ENCODE data around the gene C9orf153.
A peak's percentile ranks its signal among the peaks of the same experiment; 100 is the strongest.

C9orf153 gene

DNA sequence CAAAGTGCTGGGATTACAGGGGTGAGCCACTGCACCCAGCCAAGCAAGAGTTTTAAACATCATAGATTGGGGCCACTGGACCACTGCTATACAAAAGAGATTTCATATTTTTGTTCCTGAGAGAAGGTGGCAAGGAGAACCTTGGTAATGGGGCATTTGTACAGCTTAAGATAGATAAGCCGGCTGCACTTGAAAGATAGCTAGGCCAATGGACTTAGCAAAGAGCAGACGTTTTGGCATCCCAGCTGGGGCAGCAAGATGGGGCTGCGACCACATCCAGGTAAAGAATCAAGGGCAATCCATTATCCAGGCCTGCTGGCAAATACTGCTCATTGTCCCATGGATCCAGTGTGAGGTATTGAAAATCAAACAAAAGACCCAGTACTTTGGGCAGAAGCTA is 26.8 kb upstream of the C9orf153 start:
- H3K27ac ChIP-seq (ENCODE audit: low read depth, low read length), result no peak overlapping the region
- H3K4me1 ChIP-seq (ENCODE audit: control insufficient read depth in 5 of 5, insufficient read depth in 5 of 5, low read length in 5 of 5), result peaks cover 0 to 13% (median 11%) of the 10 kb centered on the region in 5 donors
- no peak overlapping the region for H3K9ac ChIP-seq (ENCODE audit: low read length in 5 of 5)
- no peaks in the 10 kb centered on the region for H3K9me3 ChIP-seq (ENCODE audit: control insufficient read depth in 5 of 5, low read length in 5 of 5)
- no peaks in the 10 kb centered on the region for H3K27me3 ChIP-seq (ENCODE audit: control insufficient read depth in 5 of 5, insufficient read depth in 4 of 5, low read length in 5 of 5)
- H3K36me3 ChIP-seq (ENCODE audit: control insufficient read depth in 5 of 5, insufficient read depth in 5 of 5, low read length in 5 of 5), result peaks cover 0 to 6% (median 0%) of the 10 kb centered on the region in 5 donors
- no peak overlapping the region for H3K4me3 ChIP-seq (ENCODE audit: low read depth in 1 of 5, low read length in 5 of 5)

DNA sequence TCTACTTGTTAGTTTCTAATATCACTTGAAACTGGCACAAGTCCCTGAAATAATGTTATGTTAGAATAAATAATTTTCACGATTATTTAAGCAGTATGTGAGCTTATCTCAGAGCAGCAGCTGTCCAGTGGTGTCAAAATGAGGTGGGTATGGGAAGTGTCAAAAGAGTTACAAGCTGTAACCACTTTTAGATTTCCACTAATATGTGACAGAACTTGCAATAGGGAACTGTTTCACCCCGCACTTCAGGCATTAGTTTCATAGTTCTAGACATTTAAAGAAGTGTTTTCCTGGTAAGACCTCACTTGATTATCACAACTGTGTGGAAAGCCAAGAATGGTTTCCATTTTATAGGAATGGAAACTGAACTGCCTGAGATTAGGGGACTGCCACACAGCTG is 25.8 kb upstream of the C9orf153 start:
- Histone ChIP-seq H3K9ac (ENCODE audit: low read length in 5 of 5) (no peak overlapping the region), H3K4me3 (ENCODE audit: low read depth in 1 of 5, low read length in 5 of 5) (no peak overlapping the region), H3K36me3 (ENCODE audit: control insufficient read depth in 5 of 5, insufficient read depth in 5 of 5, low read length in 5 of 5) (peaks cover 0 to 5% (median 0%) of the 10 kb centered on the region in 5 donors), H3K27me3 (ENCODE audit: control insufficient read depth in 5 of 5, insufficient read depth in 4 of 5, low read length in 5 of 5) (no peaks in the 10 kb centered on the region), H3K27ac (ENCODE audit: low read depth, low read length) (no peak overlapping the region), H3K9me3 (ENCODE audit: control insufficient read depth in 5 of 5, low read length in 5 of 5) (no peaks in the 10 kb centered on the region), H3K4me1 (ENCODE audit: control insufficient read depth in 5 of 5, insufficient read depth in 5 of 5, low read length in 5 of 5) (peaks cover 0 to 23% (median 21%) of the 10 kb centered on the region in 5 donors)

DNA sequence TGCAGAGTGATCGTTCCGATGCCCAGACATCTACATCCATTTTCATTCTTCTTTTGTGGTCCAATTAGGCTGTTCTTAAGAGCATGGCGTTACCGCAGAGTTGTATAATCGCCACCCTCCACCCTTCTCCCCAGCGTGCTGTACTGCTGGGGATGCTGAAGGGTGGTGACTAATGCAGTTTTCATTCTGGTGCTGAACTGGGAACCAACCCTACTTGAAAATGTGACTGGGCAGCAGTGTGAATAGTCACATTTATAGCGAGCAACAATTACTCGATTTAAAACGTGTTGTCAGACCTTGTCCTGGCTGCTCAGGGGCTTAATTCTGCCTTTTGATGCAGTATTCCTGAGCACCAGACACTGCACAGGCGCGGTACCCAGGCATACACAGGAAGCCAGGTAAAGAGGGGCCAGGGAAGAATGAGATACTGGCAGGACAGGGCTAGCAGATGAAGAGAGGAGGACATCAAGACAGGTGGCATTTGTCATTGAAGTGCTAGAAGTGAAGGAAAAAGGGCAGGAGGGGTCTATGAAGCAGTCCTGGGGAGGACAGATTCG is 23.6 kb upstream of the C9orf153 start:
- H3K27me3 ChIP-seq (ENCODE audit: control insufficient read depth in 5 of 5, insufficient read depth in 4 of 5, low read length in 5 of 5), result no peaks in the 10 kb centered on the region
- H3K4me3 ChIP-seq (ENCODE audit: low read depth in 1 of 5, low read length in 5 of 5), result peak overlapping the region; percentile 74 to 99 (median 83)
- H3K9me3 ChIP-seq (ENCODE audit: control insufficient read depth in 5 of 5, low read length in 5 of 5), result no peaks in the 10 kb centered on the region
- peaks cover 3 to 38% (median 36%) of the 10 kb centered on the region in 5 donors for H3K4me1 ChIP-seq (ENCODE audit: control insufficient read depth in 5 of 5, insufficient read depth in 5 of 5, low read length in 5 of 5)
- peak overlapping the region in 4 of 5 donors; percentile 68 to 96 (median 86) for H3K9ac ChIP-seq (ENCODE audit: low read length in 5 of 5)
- peaks cover 0 to 4% (median 3%) of the 10 kb centered on the region in 5 donors for H3K36me3 ChIP-seq (ENCODE audit: control insufficient read depth in 5 of 5, insufficient read depth in 5 of 5, low read length in 5 of 5)
- H3K27ac ChIP-seq (ENCODE audit: low read depth, low read length), result peak overlapping the region; percentile 97

DNA sequence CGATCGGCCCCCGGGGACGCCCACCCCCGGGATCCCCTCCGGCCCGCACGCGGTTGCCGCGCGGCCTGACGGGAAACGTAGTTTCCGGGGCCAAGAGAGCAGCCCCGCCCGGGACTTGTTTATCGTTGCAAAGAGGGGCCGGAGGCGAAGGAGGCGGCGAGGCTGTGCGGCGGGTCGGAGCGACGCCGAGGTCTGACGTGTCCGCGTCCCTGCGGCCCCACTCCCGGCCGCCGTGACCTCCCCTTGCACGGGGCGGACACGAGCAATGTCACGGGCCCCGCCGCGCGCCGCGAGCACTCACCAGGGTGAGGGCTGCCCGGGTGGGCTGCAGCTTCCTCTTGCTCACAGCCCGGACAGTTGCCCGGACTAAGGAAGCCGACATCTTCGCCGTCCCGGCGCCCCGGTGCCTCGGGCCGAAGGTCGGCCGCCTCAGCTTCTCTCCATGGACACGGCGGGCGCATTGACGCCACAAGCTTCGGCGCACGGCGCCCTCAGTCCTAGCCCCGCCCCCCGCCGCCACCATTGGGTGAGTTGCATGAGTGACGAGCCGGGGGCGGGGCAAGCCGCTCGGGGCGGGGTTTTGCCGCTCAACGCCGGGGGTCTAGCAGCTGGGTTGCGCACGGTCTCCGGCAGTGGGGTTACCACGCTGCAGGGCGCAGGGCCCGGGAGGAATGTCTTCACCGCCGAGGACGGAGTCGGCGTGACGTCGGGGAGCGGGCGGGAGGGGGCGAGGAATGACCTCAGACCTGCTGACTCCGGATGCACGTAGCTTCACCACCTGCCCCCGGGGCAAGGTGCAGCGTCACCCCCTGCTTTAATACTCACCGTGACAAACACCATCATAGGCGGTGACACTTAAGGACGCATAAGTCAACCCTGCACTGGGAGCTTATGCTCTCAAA is 22.9 kb upstream of the C9orf153 start, which contains the start of gene ISCA1:
Gene ISCA1 (minus strand): TSS at position 462 of the 902 bp plus-strand sequence. CDS start 80 bp downstream, at position 382.
- H3K4me3 ChIP-seq (ENCODE audit: low read depth in 1 of 5, low read length in 5 of 5), result peak within 1 kb of the TSS; percentile 74 to 99 (median 83)
- peak within 1 kb of the TSS; percentile 97 for H3K27ac ChIP-seq (ENCODE audit: low read depth, low read length)
- H3K4me1 ChIP-seq (ENCODE audit: control insufficient read depth in 5 of 5, insufficient read depth in 5 of 5, low read length in 5 of 5), result peaks cover 3 to 38% (median 36%) of the 10 kb centered on the region in 5 donors
- H3K27me3 ChIP-seq (ENCODE audit: control insufficient read depth in 5 of 5, insufficient read depth in 4 of 5, low read length in 5 of 5), result no peaks in the 10 kb centered on the region
- peak within 1 kb of the TSS; percentile 89 to 98 (median 96) for H3K9ac ChIP-seq (ENCODE audit: low read length in 5 of 5)
- H3K36me3 ChIP-seq (ENCODE audit: control insufficient read depth in 5 of 5, insufficient read depth in 5 of 5, low read length in 5 of 5), result peaks cover 0 to 3% (median 0%) of the 10 kb centered on the region in 5 donors
- H3K9me3 ChIP-seq (ENCODE audit: control insufficient read depth in 5 of 5, low read length in 5 of 5), result no peaks in the 10 kb centered on the region

- no peaks in the 10 kb centered on the region for H3K27me3 ChIP-seq (ENCODE audit: control insufficient read depth in 5 of 5, insufficient read depth in 4 of 5, low read length in 5 of 5)
- H3K4me1 ChIP-seq (ENCODE audit: control insufficient read depth in 5 of 5, insufficient read depth in 5 of 5, low read length in 5 of 5), result peaks cover 3 to 41% (median 38%) of the 10 kb centered on the region in 5 donors
- H3K27ac ChIP-seq (ENCODE audit: low read depth, low read length), result peak overlapping the region; percentile 97
- peaks cover 0 to 3% (median 0%) of the 10 kb centered on the region in 5 donors for H3K36me3 ChIP-seq (ENCODE audit: control insufficient read depth in 5 of 5, insufficient read depth in 5 of 5, low read length in 5 of 5)
- H3K9ac ChIP-seq (ENCODE audit: low read length in 5 of 5), result peak overlapping the region; percentile 89 to 98 (median 96)
- peak overlapping the region; percentile 74 to 94 (median 83) for H3K4me3 ChIP-seq (ENCODE audit: low read depth in 1 of 5, low read length in 5 of 5)
- no peaks in the 10 kb centered on the region for H3K9me3 ChIP-seq (ENCODE audit: control insufficient read depth in 5 of 5, low read length in 5 of 5)
Observed at GRCh38 chr9:86281593-86282076, 22.2 kb upstream of the C9orf153 start.

- no peak overlapping the region for H3K27ac ChIP-seq (ENCODE audit: low read depth, low read length)
- no peaks in the 10 kb centered on the region for H3K9me3 ChIP-seq (ENCODE audit: control insufficient read depth in 5 of 5, low read length in 5 of 5)
- peak overlapping the region in 1 of 5 donors; percentile 96 for H3K9ac ChIP-seq (ENCODE audit: low read length in 5 of 5)
- no peaks in the 10 kb centered on the region for H3K27me3 ChIP-seq (ENCODE audit: control insufficient read depth in 5 of 5, insufficient read depth in 4 of 5, low read length in 5 of 5)
- peak overlapping the region in 1 of 5 donors; percentile 31 for H3K4me3 ChIP-seq (ENCODE audit: low read depth in 1 of 5, low read length in 5 of 5)
- H3K36me3 ChIP-seq (ENCODE audit: control insufficient read depth in 5 of 5, insufficient read depth in 5 of 5, low read length in 5 of 5), result peaks cover 0 to 3% (median 0%) of the 10 kb centered on the region in 5 donors
- peaks cover 3 to 43% (median 40%) of the 10 kb centered on the region in 5 donors for H3K4me1 ChIP-seq (ENCODE audit: control insufficient read depth in 5 of 5, insufficient read depth in 5 of 5, low read length in 5 of 5)
Observed at GRCh38 chr9:86280580-86280979, 21.1 kb upstream of the C9orf153 start.

DNA sequence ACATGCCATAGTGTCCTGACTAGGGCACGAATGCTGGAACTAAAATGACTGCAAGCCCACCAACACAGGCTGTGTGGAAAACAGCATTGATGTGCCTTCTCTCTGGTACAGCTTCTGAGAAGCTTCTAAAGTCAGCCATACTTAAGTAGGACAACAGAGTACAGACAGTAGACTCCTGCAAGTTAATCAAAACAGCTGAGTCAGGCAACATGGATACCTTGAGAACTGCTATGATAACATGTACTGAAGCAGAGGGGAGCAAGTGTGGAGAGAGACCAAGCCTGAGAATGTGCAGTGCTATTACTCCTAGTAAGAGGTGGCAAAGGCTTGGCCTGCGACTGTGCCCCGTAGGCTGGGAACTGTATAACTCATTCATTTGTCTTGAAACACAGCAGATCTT is 20.4 kb upstream of the C9orf153 start:
- peaks cover 0 to 3% (median 0%) of the 10 kb centered on the region in 5 donors for H3K36me3 ChIP-seq (ENCODE audit: control insufficient read depth in 5 of 5, insufficient read depth in 5 of 5, low read length in 5 of 5)
- H3K4me1 ChIP-seq (ENCODE audit: control insufficient read depth in 5 of 5, insufficient read depth in 5 of 5, low read length in 5 of 5), result peaks cover 3 to 51% (median 46%) of the 10 kb centered on the region in 5 donors
- H3K4me3 ChIP-seq (ENCODE audit: low read depth in 1 of 5, low read length in 5 of 5), result no peak overlapping the region
- H3K27ac ChIP-seq (ENCODE audit: low read depth, low read length), result no peak overlapping the region
- no peaks in the 10 kb centered on the region for H3K9me3 ChIP-seq (ENCODE audit: control insufficient read depth in 5 of 5, low read length in 5 of 5)
- no peaks in the 10 kb centered on the region for H3K27me3 ChIP-seq (ENCODE audit: control insufficient read depth in 5 of 5, insufficient read depth in 4 of 5, low read length in 5 of 5)
- no peak overlapping the region for H3K9ac ChIP-seq (ENCODE audit: low read length in 5 of 5)

DNA sequence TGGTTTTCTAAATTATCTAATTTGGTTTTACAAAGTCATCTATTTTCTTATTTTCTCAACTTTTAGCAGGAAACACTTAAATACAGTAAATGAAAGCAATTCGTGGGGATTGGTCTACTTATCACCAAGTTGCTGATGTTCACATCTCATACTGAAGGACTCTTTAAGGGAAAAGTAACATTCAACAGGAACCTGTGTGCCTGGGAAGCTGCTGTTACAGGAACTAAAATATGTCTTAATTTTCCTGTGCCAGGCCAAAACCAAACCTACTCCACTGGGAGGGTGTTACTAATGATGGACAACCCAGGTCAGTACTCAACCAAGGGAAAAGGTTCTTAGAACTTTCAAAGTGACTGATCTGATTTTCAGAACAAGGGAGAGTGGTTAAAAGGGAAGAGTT is 17.6 kb upstream of the C9orf153 start:
- Histone ChIP-seq H3K4me1 (ENCODE audit: control insufficient read depth in 5 of 5, insufficient read depth in 5 of 5, low read length in 5 of 5) (peaks cover 3 to 49% (median 40%) of the 10 kb centered on the region in 5 donors), H3K9ac (ENCODE audit: low read length in 5 of 5) (peak overlapping the region in 1 of 5 donors; percentile 12), H3K36me3 (ENCODE audit: control insufficient read depth in 5 of 5, insufficient read depth in 5 of 5, low read length in 5 of 5) (peaks cover 11 to 19% (median 17%) of the 10 kb centered on the region in 5 donors), H3K27ac (ENCODE audit: low read depth, low read length) (no peak overlapping the region), H3K4me3 (ENCODE audit: low read depth in 1 of 5, low read length in 5 of 5) (no peak overlapping the region), H3K9me3 (ENCODE audit: control insufficient read depth in 5 of 5, low read length in 5 of 5) (no peaks in the 10 kb centered on the region), H3K27me3 (ENCODE audit: control insufficient read depth in 5 of 5, insufficient read depth in 4 of 5, low read length in 5 of 5) (no peaks in the 10 kb centered on the region)

DNA sequence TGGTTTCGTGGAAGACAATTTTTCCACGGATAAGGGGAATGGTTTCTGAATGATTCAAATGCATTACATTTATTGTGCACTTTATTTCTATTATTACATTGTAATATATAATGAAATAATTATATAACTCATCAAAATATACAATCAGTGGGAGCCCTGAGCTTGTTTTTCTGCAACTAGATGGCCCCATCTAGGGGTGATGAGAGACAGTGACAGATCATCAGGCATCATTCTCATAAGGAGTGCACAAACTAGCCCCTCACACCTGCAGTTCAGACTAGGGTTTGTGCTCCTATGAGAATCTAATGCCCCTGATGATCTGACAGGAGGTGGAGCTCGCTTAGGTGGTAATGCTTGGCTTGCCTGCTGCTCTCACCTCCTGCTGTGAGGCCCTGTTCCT is 16.5 kb upstream of the C9orf153 start:
- H3K4me1 ChIP-seq (ENCODE audit: control insufficient read depth in 5 of 5, insufficient read depth in 5 of 5, low read length in 5 of 5), result peaks cover 3 to 42% (median 33%) of the 10 kb centered on the region in 5 donors
- H3K4me3 ChIP-seq (ENCODE audit: low read depth in 1 of 5, low read length in 5 of 5), result no peak overlapping the region
- peaks cover 20 to 29% (median 27%) of the 10 kb centered on the region in 5 donors for H3K36me3 ChIP-seq (ENCODE audit: control insufficient read depth in 5 of 5, insufficient read depth in 5 of 5, low read length in 5 of 5)
- no peak overlapping the region for H3K9ac ChIP-seq (ENCODE audit: low read length in 5 of 5)
- no peak overlapping the region for H3K27ac ChIP-seq (ENCODE audit: low read depth, low read length)
- H3K9me3 ChIP-seq (ENCODE audit: control insufficient read depth in 5 of 5, low read length in 5 of 5), result no peaks in the 10 kb centered on the region
- H3K27me3 ChIP-seq (ENCODE audit: control insufficient read depth in 5 of 5, insufficient read depth in 4 of 5, low read length in 5 of 5), result no peaks in the 10 kb centered on the region
